HG03159 (cell line): ENCODE measurements around the gene CAV1.

ENCODE experiments used
- ATAC-seq: cut with Tn5 transposase; IDR thresholded peaks from one replicate; pipeline ENCODE4 v1.9.1; 2021; ENCODE audit warnings: mild to moderate bottlenecking, moderate library complexity; ENCODE audit not compliant: unreplicated experiment

CAV1 gene

DNA sequence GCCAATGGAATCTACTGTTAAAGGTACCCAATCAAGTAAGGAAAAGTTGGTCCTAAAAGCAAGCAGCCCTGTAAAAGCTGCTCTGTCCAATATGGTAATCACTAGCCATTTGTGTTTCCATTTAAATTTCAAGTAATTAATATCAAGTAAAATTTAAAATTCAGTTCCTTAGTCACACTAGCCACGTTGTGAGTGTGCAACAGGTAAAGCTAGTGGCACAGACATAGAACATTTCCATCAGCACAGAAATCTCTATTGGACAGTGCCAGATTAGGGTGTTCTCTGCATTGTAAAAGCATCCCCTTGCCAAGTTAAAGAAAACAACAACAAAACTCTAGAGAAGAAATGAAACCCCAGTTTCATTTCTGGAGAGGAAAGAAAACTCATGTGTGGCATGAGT lies 4.4 kb downstream of the CAV1 start:
- ATAC-seq, result no peak

- ATAC-seq, result no peak
Observed at GRCh38 chr7:116530107-116530820, 5.4 kb downstream of the CAV1 start.

GRCh38 chr7:116532102-116532688 lies 7.4 kb downstream of the CAV1 start:
- ATAC-seq, result no peak

- ATAC-seq, result no peak
Observed at GRCh38 chr7:116534790-116535189, 10.0 kb downstream of the CAV1 start.

GRCh38 chr7:116535416-116535815 lies 10.6 kb downstream of the CAV1 start:
- ATAC-seq, result no peak

DNA sequence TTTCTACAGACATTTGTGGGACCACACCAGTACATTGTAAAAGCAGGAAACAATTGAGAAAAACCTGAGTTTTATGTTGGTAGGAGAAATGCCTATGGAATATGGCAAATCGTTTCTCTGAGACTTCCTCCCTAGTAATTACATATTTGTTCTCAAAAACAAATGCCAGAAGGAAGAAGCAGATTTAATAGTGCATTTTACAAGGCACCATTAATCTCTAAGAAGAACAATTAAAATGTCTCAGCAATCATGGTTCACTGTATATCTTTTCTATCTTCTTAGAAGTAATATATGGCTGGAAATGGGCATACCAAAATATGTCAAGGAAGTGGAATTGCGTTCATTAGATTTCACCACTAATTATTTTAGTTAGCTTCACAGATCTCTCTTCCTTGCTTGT lies 13.3 kb downstream of the CAV1 start:
- ATAC-seq, result no peak

GRCh38 chr7:116539879-116540278 lies 15.0 kb downstream of the CAV1 start:
- ATAC-seq, result no peak

GRCh38 chr7:116540743-116541142 lies 15.9 kb downstream of the CAV1 start:
- no peak for ATAC-seq

GRCh38 chr7:116541951-116542350 lies 17.1 kb downstream of the CAV1 start:
- ATAC-seq, result no peak

GRCh38 chr7:116542618-116543017 lies 17.8 kb downstream of the CAV1 start:
- ATAC-seq, result no peak

DNA sequence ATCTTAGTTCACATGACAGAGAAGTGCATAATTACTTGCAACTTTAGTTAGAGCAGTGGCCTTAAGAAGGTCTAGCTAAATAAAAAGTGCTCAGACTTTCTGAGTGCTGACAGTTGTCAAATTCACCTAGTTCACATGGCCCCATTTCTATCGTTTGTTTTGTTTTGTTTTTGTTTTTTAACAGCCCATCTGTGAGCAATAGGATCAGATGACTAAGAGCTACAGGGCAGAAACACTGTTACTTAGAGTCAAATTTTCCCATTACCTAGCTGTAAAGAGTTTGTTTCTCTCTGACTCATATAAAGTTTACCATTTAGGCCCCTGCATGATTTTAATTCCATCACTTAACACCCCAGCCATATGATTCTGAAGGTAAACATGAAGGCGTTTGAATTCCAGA lies 18.8 kb downstream of the CAV1 start:
- ATAC-seq, result no peak

DNA sequence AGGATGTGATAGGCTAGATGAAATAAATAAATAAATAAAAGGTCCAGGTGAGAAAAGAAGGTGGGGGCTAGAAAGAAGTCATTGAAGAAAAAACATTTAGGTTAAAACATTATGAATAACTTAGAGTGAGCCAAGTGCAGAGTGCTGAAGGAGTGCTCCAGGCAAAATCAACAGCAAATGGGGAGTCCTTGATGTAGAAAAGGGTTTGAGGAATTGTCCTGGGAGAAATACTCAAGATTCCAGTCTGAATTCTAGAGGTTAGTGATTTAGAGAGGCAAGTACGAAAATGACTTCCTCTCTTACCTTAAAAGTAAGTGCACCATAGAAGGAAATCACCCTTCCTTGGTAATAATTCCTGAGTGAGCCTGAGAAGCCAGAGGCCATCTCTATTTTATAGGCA lies 19.7 kb downstream of the CAV1 start:
- no peak for ATAC-seq

DNA sequence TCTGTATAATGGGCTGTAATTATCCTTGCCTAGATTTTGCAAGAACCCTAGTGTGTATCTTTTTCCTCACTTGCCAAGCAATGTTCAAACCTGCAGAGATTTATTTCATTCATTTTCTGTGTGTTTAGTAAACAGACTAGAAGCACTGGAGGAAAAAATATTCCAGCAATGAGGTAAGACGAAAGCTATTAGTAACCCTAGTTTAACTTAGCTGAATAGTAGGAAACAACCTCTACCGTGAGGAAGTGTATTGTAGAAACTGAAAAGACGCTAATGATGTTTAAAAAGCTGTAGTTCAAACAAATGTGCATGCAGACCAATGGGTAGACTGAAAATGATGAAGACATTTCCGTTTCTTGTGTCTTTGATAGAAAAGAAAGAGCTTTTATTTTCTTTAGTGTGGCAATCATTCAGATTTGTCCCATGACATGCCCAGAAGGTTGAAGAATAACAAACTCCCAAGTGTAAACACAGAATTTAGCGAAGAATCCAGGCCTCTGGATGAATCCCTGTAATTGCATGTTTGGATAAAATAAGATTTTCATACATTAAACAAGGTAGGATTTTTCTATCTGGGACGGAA lies 20.7 kb downstream of the CAV1 start:
- ATAC-seq, result no peak

DNA sequence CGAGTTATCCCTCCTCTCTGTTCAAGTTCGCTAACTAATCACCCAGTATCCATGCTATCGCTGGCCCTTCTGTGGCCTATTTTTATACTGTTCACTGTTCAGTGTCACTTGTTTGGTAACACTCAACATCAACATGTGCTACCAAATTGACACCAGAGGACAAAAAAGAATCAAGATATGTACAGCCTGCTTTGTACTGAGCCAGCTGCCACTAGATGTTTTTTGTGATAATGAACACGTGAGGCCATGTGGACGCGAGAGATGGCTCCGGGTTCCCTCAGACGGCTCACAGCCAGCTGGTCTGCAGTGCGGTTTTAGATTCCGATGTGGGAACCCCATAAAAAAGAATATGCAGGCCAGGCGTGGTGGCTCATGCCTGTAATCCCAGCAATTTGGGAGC lies 21.2 kb downstream of the CAV1 start:
- ATAC-seq, result no peak

DNA sequence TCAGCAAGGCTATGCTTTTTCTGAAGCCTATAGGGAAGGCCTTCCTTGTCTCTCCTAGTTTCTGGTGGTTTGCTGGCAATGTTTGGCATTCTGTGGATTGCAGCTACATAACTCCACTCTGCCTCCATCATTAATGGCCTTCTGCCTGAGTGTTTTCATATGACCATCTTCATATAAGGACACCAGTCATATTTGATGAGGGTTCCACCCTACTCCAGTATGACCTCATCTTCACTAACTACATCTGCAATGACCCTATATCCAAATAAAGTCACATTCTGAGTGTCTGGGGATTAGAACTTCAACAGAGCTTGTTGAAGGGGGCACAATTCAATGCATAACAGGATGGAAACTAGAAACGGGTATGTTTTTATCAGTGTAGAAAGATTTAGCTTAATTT lies 22.1 kb downstream of the CAV1 start:
- ATAC-seq, result no peak

DNA sequence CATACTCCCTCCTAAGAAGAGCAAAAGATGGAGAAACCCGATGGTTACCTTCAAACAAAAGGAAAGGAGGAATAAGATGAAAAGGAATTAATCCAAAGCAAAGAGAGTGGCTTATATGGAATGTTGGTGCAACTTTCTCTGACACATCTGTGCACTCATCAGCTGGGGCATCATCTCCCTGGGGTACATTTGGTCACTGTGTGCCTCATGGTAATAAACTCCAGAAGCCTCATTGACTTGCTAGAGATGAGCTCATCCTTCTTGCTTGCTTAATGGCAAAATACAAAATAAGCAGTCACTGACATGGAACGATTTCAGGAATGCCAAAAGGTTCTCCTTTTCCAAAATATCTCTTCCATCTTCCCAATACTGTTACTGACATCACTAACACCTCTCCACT lies 22.5 kb downstream of the CAV1 start:
- ATAC-seq, result no peak

DNA sequence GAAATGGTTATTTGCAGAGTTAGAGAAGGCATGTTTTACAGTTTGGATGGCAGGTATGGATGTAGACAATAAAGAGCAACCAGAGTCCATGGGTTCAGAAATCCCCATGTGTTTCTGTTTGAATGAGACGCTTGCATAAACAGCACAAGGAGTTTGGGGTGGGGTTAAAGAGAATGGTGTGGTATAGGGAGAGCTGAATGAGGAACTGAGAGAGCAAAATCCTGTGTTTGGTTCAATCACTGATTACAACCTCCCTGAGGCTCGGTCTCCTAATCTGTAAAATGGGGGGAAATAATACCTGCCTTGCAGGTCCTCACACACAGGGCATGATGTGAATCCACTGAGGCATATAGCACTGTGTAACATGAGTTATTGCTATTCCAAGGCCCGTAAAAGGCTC lies 23.7 kb downstream of the CAV1 start:
- peak; percentile 88 for ATAC-seq

- no peak for ATAC-seq
Observed at GRCh38 chr7:116549370-116549769, 24.5 kb downstream of the CAV1 start.

- no peak for ATAC-seq
Observed at GRCh38 chr7:116551692-116552091, 26.9 kb downstream of the CAV1 start.

- no peak for ATAC-seq
Observed at GRCh38 chr7:116552602-116553001, 27.8 kb downstream of the CAV1 start.

GRCh38 chr7:116553168-116553964 lies 28.5 kb downstream of the CAV1 start:
- ATAC-seq, result no peak

DNA sequence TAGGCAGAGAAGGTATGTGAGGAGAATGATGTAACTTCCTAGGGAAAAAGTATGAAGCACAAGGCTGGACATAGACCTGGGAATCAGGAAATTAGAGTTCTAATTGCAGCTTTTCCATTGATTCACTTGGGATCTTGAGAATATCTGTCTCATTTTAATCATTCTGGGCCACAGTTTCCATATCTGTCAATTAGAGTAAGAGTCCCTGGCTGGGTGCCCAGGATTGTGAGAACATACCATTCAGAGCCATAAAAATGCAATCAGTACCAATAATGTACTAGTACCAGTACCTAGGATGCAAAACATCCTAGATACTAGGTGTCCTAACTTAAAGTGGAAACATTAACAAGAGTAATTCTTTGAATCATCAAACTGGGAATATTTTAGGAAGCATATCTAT lies 29.6 kb downstream of the CAV1 start:
- no peak for ATAC-seq
